ENCODE measurements around the gene LDHA. TPM values are rescaled to one million over a fixed set of nuclear protein-coding genes. Genes with fewer than 3 reads are reported as not detected.

LDHA gene
- total and polyA plus RNA-seq, 7 donors: 254 to 1,038 (median 867) TPM

GRCh38 chr11:18408558-18409291 is 14.4 kb downstream of the LDHA start:
- WGBS, 3 donors: 66 to 89% (median 75%) methylated on average over 9 of the region's 9 CpGs
- peaks cover 11 to 53% of the 10 kb centered on the region in 2 donors for H3K36me3 ChIP-seq (ENCODE audit: insufficient read depth in 1 of 2, low read depth in 1 of 2)
- TF ChIP-seq CTCF (IDR thresholded peaks at IDR 0.05): no peak
- H3K4me3 ChIP-seq: no peak overlapping the region
- DNase-seq (no peak), ATAC-seq (peak; percentile 14 to 41 (median 21))
- no peaks in the 10 kb centered on the region for H3K27me3 ChIP-seq (ENCODE audit: insufficient read depth in 3 of 3, low read length in 2 of 3)
- H3K4me1 ChIP-seq: no peaks in the 10 kb centered on the region
- intact Hi-C loops (cut with DNase I): loop anchor here in 1 of 2 donors (5.0 kb wide), 1 partner anchor 89 kb away; no protein-coding TSS in a partner anchor
- no peaks in the 10 kb centered on the region for H3K9me3 ChIP-seq
- H3K27ac ChIP-seq: no peak overlapping the region

DNA sequence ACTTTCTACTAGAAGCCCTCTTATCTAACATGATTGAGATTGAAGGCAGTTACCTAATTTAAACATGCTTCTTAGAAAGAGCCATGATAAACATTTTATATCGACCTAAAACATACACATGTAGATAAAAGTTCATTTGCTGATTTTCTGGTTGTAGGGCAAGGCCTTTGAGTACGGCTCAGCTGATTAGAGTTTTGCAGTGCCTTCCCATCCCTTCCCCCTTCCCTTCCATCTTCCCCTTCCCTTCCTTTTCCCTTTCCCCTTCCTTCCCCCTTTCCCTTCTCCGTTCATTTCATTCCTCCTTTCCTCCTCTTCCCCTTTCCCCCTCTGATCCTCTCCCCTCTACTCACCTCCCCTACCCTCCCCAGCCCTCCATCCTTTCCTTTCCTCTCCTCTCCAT is 22.1 kb downstream of the LDHA start:
- Histone ChIP-seq H3K36me3 (ENCODE audit: insufficient read depth in 1 of 2, low read depth in 1 of 2) (no peaks in the 10 kb centered on the region), H3K9me3 (no peaks in the 10 kb centered on the region), H3K27ac (no peak overlapping the region), H3K27me3 (ENCODE audit: insufficient read depth in 3 of 3, low read length in 2 of 3) (no peaks in the 10 kb centered on the region), H3K4me1 (no peaks in the 10 kb centered on the region), H3K4me3 (no peak overlapping the region)
- ATAC-seq (no peak), DNase-seq (no peak)
- 75 to 86% (median 83%) methylated on average over 3 of the region's 3 CpGs for WGBS, 3 donors
- no peak for TF ChIP-seq CTCF (IDR thresholded peaks at IDR 0.05)
- intact Hi-C loops (cut with DNase I): no loop called here

DNA sequence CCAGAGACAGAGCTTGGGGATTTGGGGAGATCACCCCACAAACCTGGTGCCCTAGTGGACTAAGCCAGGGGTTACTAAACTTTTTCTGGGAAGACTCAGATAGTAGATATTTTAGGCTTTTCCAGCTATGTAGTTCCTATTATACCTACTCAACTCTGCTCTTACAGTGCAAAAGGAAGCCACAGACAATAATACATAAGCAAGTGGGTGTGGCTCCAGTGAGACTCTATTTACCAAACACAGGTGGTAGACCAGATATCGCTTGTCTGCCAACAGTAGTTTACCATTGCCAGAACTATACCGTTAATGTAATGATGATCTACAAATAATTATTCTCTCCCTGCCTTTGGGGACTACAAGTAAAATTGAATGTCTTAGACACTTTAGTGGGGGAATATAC is 24.7 kb downstream of the LDHA start:
- WGBS, 3 donors: 83 to 86% (median 84%) methylated on average over 2 of the region's 2 CpGs

DNA sequence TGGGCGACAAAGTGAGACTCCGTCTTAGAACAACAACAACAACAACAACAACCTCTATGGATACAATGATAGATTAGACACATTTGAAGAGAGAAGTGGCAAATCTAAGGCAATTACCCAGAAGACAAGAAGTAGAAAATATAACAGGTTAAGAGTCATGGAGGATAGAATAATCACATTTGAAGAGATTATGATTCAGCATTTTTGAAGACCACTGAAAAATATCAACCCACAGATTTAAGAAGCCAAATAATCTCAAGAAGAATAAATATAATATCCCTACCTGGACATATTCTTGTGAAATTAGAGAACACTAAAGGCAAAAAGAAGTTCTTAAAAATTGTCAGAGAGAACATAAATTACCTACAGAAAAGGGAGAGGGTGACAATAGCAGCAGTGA is 25.7 kb downstream of the LDHA start:
- Histone ChIP-seq H3K36me3 (ENCODE audit: insufficient read depth in 1 of 2, low read depth in 1 of 2) (no peaks in the 10 kb centered on the region), H3K9me3 (no peaks in the 10 kb centered on the region), H3K27me3 (ENCODE audit: insufficient read depth in 3 of 3, low read length in 2 of 3) (no peaks in the 10 kb centered on the region), H3K4me3 (no peak overlapping the region), H3K4me1 (no peaks in the 10 kb centered on the region), H3K27ac (no peak overlapping the region)
- ATAC-seq: no peak
- 90 to 94% (median 90%) methylated on average over 2 of the region's 2 CpGs for WGBS, 3 donors
- no peak for DNase-seq
- no peak for TF ChIP-seq CTCF (IDR thresholded peaks at IDR 0.05)
- intact Hi-C loops (cut with DNase I): no loop called here

More for the DNA sequence above, 24.7 kb downstream of the LDHA start:
- intact Hi-C loops (cut with DNase I): no loop called here
- H3K4me1 ChIP-seq: no peaks in the 10 kb centered on the region
- no peaks in the 10 kb centered on the region for H3K9me3 ChIP-seq
- no peak overlapping the region for H3K4me3 ChIP-seq
- DNase-seq (no peak), ATAC-seq (no peak)
- no peak overlapping the region for H3K27ac ChIP-seq
- no peaks in the 10 kb centered on the region for H3K36me3 ChIP-seq (ENCODE audit: insufficient read depth in 1 of 2, low read depth in 1 of 2)
- no peaks in the 10 kb centered on the region for H3K27me3 ChIP-seq (ENCODE audit: insufficient read depth in 3 of 3, low read length in 2 of 3)
- no peak for TF ChIP-seq CTCF (IDR thresholded peaks at IDR 0.05)

- Histone ChIP-seq H3K9me3 (no peaks in the 10 kb centered on the region), H3K4me1 (no peaks in the 10 kb centered on the region), H3K4me3 (no peak overlapping the region), H3K27ac (no peak overlapping the region), H3K27me3 (ENCODE audit: insufficient read depth in 3 of 3, low read length in 2 of 3) (no peaks in the 10 kb centered on the region), H3K36me3 (ENCODE audit: insufficient read depth in 1 of 2, low read depth in 1 of 2) (no peaks in the 10 kb centered on the region)
- WGBS, 3 donors: 74 to 76% (median 75%) methylated on average over 4 of the region's 4 CpGs
- no peak for TF ChIP-seq CTCF (IDR thresholded peaks at IDR 0.05)
- intact Hi-C loops (cut with DNase I): no loop called here
- ATAC-seq (no peak), DNase-seq (no peak)
Observed at GRCh38 chr11:18427240-18427639, 32.9 kb downstream of the LDHA start.
